Activated T-cell treated with anti-CD3 and anti-CD28 coated beads, Interleukin-2, amount 50 U/mL, for 4 hours (primary cell): ENCODE measurements around the gene NUDT12. TPM values are rescaled to one million over a fixed set of nuclear protein-coding genes. Genes with fewer than 3 reads are reported as not detected.
A peak's percentile ranks its signal among the peaks of the same experiment; 100 is the strongest.

Source experiments
- ATAC-seq, 2 donors: fragments of 200-7000 bp; cut with Tn5 transposase; one replicate each; pipeline ENCODE4 v1.10.0; 2021
- DNase-seq: peaks from one replicate; pipeline ENCODE4 v3.0.0-alpha.2; 2020
- H3K27me3 Mint-ChIP-seq: one replicate; pipeline ENCODE4 v1.8.0; 2021; ENCODE audit warnings: low read depth, mixed read lengths
- H3K36me3 Mint-ChIP-seq: one replicate; pipeline ENCODE4 v1.8.0; 2022; ENCODE audit warnings: mixed read lengths; ENCODE audit not compliant: insufficient read depth
- H3K4me1 Mint-ChIP-seq: one replicate; pipeline ENCODE4 v1.8.0; 2021; ENCODE audit warnings: low read depth, mixed read lengths
- H3K4me3 Mint-ChIP-seq: one replicate; pipeline ENCODE4 v1.8.0; 2021; ENCODE audit warnings: mild to moderate bottlenecking, moderate library complexity, mixed read lengths
- H3K9me3 Mint-ChIP-seq: one replicate; pipeline ENCODE4 v1.8.0; 2021; ENCODE audit warnings: mixed read lengths
- total RNA-seq, 3 donors: library from RNA; stranded (reverse); gene quantifications; one replicate each; pipeline ENCODE4 v1.2.1, GENCODE V29; 2021

The NUDT12 gene
- total RNA-seq, result 1 to 10 TPM; 2.3 to 2.9 (median 2.3) TPM

DNA sequence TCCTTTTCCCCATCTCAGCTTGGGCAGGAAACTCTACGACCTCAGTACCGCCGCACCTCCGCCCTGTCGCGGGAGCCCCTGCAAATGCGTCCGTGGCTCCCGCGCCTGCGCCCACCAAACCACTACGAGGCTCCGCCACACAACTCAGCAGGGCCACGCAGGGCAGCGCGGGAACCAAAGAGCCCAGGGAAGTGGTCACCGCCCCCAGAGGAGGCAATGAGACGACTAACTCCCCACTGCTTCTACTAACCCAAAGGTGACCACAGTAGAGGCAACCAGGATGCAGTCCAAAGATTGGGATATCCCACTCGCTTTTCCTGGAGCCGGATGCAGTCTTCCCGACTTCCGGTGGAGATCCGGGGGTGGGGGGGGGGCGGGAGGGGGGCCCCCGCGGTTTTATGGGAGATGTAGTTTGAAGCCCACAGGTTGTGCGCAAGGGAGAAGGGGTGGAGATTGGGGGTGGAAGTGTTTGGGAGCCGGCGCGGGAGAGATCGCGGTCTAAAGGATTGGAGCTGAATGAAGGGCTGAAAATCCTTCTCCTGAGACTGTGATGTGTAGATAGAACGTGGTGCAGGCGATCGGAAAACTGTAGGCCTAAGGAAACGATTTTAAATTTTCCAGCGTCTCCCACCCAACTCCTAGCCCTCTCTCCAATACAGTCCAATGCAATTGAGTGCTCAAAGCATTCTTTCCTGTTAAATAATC, at the start of gene NUDT12:
Gene NUDT12, minus strand, starts transcription at position 337 of the 705 bp plus-strand sequence. CDS start 2,541 bp downstream, outside the sequence.
- H3K27me3 Mint-ChIP-seq, result peaks cover 2% of the 10 kb centered on the region
- H3K4me1 Mint-ChIP-seq, result peaks cover 18% of the 10 kb centered on the region
- DNase-seq (peak; percentile 26), ATAC-seq (peak; percentile 93)
- no peaks in the 10 kb centered on the region for H3K36me3 Mint-ChIP-seq
- H3K9me3 Mint-ChIP-seq, result no peaks in the 10 kb centered on the region
- peak within 1 kb of the TSS; percentile 85 for H3K4me3 Mint-ChIP-seq

DNA sequence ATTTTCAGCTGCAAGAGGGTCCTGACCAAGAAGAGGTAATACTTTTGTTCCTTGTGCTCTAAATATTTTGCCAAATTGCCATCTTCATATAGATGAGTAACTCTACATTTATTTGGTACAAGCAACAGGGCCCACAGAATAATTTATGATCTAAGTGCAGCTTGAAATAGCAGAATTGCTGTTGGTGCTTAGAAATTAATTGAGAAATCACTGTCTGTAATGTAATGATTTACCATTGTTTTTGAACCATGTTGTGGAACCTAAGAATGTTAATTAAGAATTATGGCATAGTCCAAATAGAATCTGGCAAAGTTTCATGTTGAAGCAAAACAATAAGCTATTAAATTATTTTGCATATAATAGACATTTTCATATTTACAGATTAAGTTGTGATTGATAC, 44.8 kb upstream of the NUDT12 start:
- no peaks in the 10 kb centered on the region for H3K4me1 Mint-ChIP-seq
- no peaks in the 10 kb centered on the region for H3K27me3 Mint-ChIP-seq
- no peaks in the 10 kb centered on the region for H3K36me3 Mint-ChIP-seq
- ATAC-seq (no peak), DNase-seq (no peak)
- no peak overlapping the region for H3K4me3 Mint-ChIP-seq
- no peaks in the 10 kb centered on the region for H3K9me3 Mint-ChIP-seq

DNA sequence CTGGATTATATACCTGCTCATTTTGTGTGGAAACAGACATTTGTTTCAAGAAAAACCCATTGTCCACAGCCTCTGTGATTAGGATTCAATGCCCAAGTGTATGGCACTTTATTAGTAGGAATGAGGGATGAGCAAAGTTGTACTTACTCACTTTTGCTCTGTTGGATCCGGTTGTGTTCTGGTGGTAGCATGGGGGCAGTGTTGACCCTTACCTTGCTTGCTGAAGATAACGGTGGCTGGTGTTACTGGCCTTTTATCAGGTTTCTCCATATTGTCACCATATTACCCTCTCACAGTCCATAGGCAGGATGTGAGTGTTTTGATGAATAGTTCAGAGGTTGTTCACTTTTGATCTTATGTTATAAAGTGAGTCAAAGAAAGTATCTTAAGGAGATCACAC, 42.7 kb upstream of the NUDT12 start:
- H3K4me3 Mint-ChIP-seq, result no peak overlapping the region
- H3K4me1 Mint-ChIP-seq, result no peaks in the 10 kb centered on the region
- H3K36me3 Mint-ChIP-seq, result no peaks in the 10 kb centered on the region
- H3K27me3 Mint-ChIP-seq, result no peaks in the 10 kb centered on the region
- no peak for DNase-seq
- H3K9me3 Mint-ChIP-seq, result no peaks in the 10 kb centered on the region
- ATAC-seq, result no peak

DNA sequence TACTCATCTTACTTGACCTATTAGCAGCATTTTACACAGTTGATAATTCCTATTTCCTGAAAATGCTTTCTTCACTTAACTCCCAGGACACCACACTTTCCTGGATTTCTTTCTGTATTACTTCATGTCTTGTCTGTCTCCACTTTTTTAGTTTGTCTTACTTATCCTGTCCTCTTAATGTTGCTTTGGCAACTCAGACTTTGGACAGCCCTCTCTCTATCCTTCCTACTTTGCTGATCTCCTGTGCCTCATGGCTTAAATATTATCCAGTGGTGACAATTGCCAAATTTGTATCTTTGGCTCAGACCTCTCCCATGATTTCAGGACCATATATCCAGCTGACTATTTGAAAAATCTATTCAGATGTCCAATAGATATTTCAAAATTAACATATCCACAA, 39.8 kb upstream of the NUDT12 start:
- Mint-ChIP-seq H3K36me3 (no peaks in the 10 kb centered on the region), H3K9me3 (no peaks in the 10 kb centered on the region), H3K27me3 (no peaks in the 10 kb centered on the region), H3K4me1 (no peaks in the 10 kb centered on the region), H3K4me3 (no peak overlapping the region)
- ATAC-seq, result no peak
- DNase-seq, result no peak

DNA sequence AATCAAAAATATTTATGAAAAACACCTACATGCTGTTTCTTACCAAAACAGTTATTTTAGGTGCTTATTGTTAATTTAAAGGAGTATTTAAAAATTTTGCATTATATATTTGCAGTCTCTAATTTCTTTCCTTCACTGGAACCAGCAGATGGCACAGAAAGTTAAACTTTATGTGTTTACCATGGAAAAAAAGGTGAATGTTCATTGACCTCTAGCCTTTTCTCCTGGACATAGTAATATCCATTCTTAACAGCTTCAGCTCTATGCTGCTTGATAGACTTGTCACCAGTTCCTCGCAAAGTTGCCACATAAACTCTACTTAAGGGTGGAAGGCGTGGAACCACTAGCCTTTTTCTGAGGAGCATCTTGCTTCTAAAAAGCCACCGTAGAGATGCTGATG, 38.7 kb upstream of the NUDT12 start:
- Mint-ChIP-seq H3K4me1 (no peaks in the 10 kb centered on the region), H3K36me3 (no peaks in the 10 kb centered on the region), H3K9me3 (no peaks in the 10 kb centered on the region), H3K4me3 (no peak overlapping the region), H3K27me3 (no peaks in the 10 kb centered on the region)
- ATAC-seq, result no peak
- DNase-seq, result no peak

DNA sequence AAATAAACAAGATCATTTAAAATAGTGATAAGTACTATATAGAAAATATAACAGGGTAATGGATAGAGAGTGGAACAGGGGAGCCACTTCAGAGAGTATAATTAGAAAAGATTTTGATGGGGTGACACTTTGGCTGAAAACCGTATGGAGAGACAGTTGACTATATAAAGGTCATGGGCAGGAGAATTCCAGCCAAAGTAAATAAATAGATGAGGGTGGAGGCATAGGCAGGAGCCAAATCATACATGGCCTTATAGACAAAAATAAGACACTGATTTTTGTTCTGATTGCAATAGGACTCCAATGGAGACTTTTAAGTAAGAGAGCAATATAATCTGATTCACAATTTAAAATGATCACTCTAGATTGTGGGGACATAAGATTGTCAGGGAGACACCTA, 37.5 kb upstream of the NUDT12 start:
- ATAC-seq (no peak), DNase-seq (no peak)
- no peaks in the 10 kb centered on the region for H3K36me3 Mint-ChIP-seq
- H3K27me3 Mint-ChIP-seq, result no peaks in the 10 kb centered on the region
- H3K9me3 Mint-ChIP-seq, result no peaks in the 10 kb centered on the region
- no peak overlapping the region for H3K4me3 Mint-ChIP-seq
- H3K4me1 Mint-ChIP-seq, result no peaks in the 10 kb centered on the region

DNA sequence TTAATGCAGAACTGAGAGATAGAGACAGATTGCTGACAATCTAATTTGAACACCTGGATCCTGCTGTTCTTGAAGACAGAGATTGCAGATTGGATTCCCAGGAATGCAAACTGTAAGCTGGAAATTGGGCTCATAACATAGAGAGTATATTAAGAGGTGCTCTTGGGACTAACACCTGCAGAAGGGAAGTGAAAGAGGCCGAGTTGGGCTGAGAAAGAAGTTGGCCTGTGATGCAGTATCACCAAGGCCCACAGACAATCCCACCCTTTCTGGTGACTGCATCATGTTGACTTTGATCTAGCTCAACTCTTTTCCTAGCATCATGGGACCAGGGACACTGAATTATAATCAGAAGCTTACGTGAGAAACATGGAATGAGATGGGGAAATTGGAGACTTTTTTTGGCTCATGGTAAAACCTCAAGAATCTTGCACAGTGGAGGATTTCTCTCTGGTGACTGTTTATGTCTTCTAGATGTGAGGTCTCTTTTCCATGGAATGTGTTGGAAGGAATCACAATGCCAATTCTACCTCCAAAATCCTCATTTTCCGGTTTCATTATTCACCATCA, 36.5 kb upstream of the NUDT12 start:
- Mint-ChIP-seq H3K4me1 (no peaks in the 10 kb centered on the region), H3K9me3 (no peaks in the 10 kb centered on the region), H3K36me3 (no peaks in the 10 kb centered on the region), H3K27me3 (peaks cover 2% of the 10 kb centered on the region), H3K4me3 (no peak overlapping the region)
- DNase-seq (no peak), ATAC-seq (no peak)

DNA sequence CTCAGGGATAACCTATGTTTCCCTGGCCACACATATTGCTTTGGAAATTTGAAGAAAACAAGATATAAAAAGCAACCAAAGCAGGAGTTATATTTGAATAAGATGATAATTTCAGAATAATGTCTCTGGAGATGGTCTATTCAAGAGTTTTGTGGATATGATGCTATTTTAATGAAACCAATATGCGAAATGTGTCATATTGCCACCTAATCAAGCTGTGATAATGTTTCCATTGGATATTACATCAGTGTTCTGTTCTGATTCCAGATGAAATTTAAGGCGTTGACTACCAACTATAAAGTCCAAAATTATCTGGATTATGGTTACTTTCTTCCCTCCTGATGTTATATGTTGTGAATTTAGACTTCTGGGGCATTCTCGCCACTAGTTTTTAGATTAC, 27.6 kb upstream of the NUDT12 start:
- Mint-ChIP-seq H3K36me3 (no peaks in the 10 kb centered on the region), H3K4me3 (no peak overlapping the region), H3K27me3 (peaks cover 2% of the 10 kb centered on the region), H3K4me1 (no peaks in the 10 kb centered on the region), H3K9me3 (no peaks in the 10 kb centered on the region)
- ATAC-seq (no peak), DNase-seq (no peak)

DNA sequence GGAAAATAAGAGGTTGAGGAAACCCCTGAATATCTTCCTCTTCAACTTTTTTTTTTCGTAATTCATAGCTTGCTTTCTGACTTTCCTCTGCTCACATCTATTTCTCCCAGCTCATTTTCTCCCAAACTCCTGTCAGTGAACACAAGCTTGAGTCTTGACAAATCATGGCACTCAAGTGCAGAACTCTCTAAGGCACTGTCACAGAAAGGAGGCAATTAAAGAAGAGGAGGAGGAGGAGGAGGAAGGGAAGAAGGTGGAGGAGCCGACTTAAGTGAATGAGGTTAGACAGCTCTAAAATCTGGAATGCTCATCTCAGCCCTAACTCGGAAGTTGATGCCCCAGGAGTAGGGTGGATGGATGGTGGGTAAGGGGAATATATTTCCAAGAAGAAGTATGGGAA, 27.2 kb upstream of the NUDT12 start:
- DNase-seq, result no peak
- Mint-ChIP-seq H3K27me3 (peaks cover 2% of the 10 kb centered on the region), H3K36me3 (no peaks in the 10 kb centered on the region), H3K4me3 (no peak overlapping the region), H3K9me3 (no peaks in the 10 kb centered on the region), H3K4me1 (no peaks in the 10 kb centered on the region)
- no peak for ATAC-seq

DNA sequence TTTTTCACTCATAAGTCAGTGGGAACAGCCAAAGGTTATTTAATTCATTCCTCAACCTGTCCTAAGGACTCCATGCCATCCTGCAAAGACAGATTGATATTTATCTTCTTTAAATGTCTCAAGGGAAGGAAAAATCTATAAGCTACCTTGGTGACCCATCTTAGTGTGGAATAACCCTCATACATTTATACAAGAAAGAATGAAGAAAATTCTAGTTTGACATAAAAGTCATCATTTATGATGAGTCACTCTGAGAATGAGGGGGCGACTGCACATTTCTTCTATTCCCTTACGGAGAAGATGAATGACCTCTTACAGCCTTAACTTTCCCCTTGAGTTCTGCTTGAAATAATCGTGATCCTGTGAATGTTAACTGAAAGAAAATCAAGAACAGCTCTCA, 26.8 kb upstream of the NUDT12 start:
- no peaks in the 10 kb centered on the region for H3K9me3 Mint-ChIP-seq
- no peak for DNase-seq
- ATAC-seq, result no peak
- H3K27me3 Mint-ChIP-seq, result no peaks in the 10 kb centered on the region
- H3K4me3 Mint-ChIP-seq, result no peak overlapping the region
- H3K4me1 Mint-ChIP-seq, result no peaks in the 10 kb centered on the region
- no peaks in the 10 kb centered on the region for H3K36me3 Mint-ChIP-seq

DNA sequence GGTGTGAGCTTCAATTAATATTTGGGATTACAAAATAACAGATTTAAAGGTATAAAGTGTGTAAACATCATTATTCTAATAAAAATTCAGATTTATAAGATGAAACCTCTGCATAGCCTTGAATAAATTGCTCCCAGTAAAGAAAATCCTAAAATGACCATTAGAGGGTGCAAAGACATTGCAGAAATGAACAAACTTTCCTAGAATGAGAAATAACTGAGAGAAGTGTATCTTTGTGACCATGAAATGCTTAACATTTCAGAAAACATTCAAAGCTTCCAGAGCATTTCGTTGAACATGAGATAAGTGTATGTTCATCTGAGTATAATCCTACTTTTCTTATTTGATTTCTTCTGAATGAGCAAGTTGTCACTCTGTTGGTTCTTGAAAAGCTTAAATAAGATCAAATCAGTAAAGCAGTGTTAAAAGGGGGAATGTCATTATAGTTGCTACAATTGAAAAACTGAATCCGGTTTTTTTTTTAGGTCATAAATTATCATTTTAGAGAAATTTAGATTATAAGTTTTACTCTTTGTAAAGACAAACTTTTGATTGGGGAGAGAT, 24.7 kb upstream of the NUDT12 start:
- no peaks in the 10 kb centered on the region for H3K9me3 Mint-ChIP-seq
- H3K4me1 Mint-ChIP-seq, result no peaks in the 10 kb centered on the region
- no peaks in the 10 kb centered on the region for H3K36me3 Mint-ChIP-seq
- no peak overlapping the region for H3K4me3 Mint-ChIP-seq
- no peaks in the 10 kb centered on the region for H3K27me3 Mint-ChIP-seq
- DNase-seq, result no peak
- no peak for ATAC-seq

DNA sequence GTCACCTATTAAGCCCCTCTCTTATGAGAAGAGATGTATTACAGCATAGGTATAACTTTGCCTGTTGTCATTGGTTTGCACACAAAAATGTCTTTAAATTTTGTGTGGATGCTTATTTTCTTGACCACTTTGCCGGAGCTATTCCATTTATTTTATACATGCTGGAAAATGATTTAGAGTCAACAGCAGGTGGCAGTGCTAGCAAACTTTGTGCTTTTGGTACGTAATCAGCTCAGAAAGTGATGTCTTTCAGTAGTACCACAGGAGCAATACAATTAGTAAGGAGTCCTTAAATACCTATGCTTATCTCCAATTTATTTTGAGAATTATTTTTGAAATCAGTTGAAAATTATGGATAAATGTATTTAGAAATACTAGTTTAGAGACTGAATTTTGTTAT, 19.8 kb upstream of the NUDT12 start:
- DNase-seq, result no peak
- H3K27me3 Mint-ChIP-seq, result peaks cover 2% of the 10 kb centered on the region
- ATAC-seq, result no peak
- no peaks in the 10 kb centered on the region for H3K4me1 Mint-ChIP-seq
- H3K36me3 Mint-ChIP-seq, result no peaks in the 10 kb centered on the region
- no peak overlapping the region for H3K4me3 Mint-ChIP-seq
- no peaks in the 10 kb centered on the region for H3K9me3 Mint-ChIP-seq

DNA sequence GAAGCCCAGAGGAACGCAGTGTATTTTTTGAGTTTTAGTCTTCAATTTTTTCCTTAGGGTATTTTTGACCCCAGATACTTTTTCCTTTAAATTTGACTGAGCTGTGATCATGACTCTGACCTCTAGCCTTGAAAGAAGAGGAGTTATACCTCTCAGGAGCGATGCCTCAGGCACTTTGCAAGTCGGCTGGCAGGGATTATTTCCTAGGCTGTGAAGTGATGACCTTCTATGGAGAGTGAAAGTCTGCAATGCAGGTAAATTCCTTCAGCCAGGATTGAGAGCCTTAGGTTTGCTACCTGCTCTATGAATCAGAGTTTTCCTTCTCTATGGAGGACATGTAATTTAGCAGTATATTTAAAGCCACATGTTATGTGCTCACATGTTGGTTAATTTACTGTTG, 10.8 kb upstream of the NUDT12 start:
- DNase-seq (no peak), ATAC-seq (no peak)
- peaks cover 4% of the 10 kb centered on the region for H3K27me3 Mint-ChIP-seq
- no peaks in the 10 kb centered on the region for H3K36me3 Mint-ChIP-seq
- no peak overlapping the region for H3K4me3 Mint-ChIP-seq
- no peaks in the 10 kb centered on the region for H3K4me1 Mint-ChIP-seq
- H3K9me3 Mint-ChIP-seq, result no peaks in the 10 kb centered on the region

DNA sequence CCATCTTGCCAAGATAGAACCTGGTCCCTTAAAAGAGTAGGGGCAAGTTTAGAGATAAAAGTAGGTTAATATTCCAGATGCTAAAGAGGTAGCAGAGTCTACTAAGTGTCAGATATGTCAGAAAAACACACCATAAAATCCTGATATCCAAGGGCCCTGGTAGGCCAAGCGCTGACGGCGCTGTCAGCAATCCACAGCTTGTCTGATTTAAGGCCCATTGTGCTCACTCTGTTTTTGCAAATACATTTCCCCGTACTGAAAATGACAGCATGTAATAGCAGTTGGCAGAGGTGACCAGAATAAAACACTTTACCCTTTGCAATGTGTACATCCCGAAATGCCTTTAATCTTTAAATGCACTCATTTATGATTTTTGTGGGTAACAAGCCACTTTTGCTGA, 9.9 kb upstream of the NUDT12 start:
- ATAC-seq (no peak), DNase-seq (no peak)
- no peaks in the 10 kb centered on the region for H3K9me3 Mint-ChIP-seq
- no peak overlapping the region for H3K4me3 Mint-ChIP-seq
- H3K36me3 Mint-ChIP-seq, result no peaks in the 10 kb centered on the region
- H3K4me1 Mint-ChIP-seq, result no peaks in the 10 kb centered on the region
- H3K27me3 Mint-ChIP-seq, result peaks cover 4% of the 10 kb centered on the region

DNA sequence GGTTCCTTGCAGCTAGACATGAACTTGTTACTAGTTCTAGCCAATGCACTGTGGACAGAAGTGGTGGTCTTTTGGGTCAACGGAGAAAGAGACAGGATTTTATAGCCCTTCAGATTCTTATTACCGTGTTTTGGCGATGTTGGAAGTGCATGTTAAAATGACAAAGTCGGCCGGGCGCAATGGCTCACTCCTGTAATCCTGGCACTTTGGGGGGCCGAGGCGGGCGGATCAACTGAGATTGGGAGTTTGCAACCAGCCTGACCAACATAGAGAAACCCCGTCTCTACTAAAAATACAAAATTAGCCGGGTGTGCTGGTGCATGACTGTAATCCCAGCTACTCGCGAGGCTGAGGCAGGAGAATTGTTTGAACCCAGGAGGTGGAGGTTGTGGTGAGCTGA, 9.1 kb upstream of the NUDT12 start:
- H3K9me3 Mint-ChIP-seq, result no peaks in the 10 kb centered on the region
- DNase-seq, result no peak
- H3K27me3 Mint-ChIP-seq, result peaks cover 6% of the 10 kb centered on the region
- no peaks in the 10 kb centered on the region for H3K4me1 Mint-ChIP-seq
- no peak overlapping the region for H3K4me3 Mint-ChIP-seq
- no peak for ATAC-seq
- H3K36me3 Mint-ChIP-seq, result no peaks in the 10 kb centered on the region
